ENCODE measurements around the gene CNEP1R1. TPM values are rescaled to one million over a fixed set of nuclear protein-coding genes. Genes with fewer than 3 reads are reported as not detected.

Gene CNEP1R1
- total RNA-seq, 1 experiment from 2014 or later, result 12.2 TPM

- Histone ChIP-seq H3K79me2 (ENCODE audit: low read depth) (no peaks in the 10 kb centered on the region), H3K4me2 (no peak overlapping the region), H4K20me1 (ENCODE audit: insufficient read depth) (no peaks in the 10 kb centered on the region), H3K9me2 (ENCODE audit: insufficient read depth) (no peaks in the 10 kb centered on the region), H3F3A (ENCODE audit: insufficient read depth, low read depth) (no peaks in the 10 kb centered on the region), H3K27me3 (ENCODE audit: insufficient read depth, low read depth) (no peaks in the 10 kb centered on the region), H3K4me1 (replicated peaks; ENCODE audit: insufficient read depth) (no peaks in the 10 kb centered on the region), H3K9me3 (ENCODE audit: insufficient read depth, low read depth) (no peaks in the 10 kb centered on the region), H3K36me3 (ENCODE audit: low read depth) (no peaks in the 10 kb centered on the region), H3K27ac (no peak overlapping the region), H2AFZ (no peak overlapping the region), H3K4me3 (no peak overlapping the region)
- intact Hi-C loops (cut with micrococcal nuclease; ENCODE audit: unreplicated experiment), result no loop called here
- no TSS peak for BruUV-seq (replicated peaks)
- no peak for DNase-seq
- TF ChIP-seq CTCF (conservative IDR thresholded peaks at IDR 0.05) (no peak), EZH2 (IDR thresholded peaks at IDR 0.05; ENCODE audit: low read depth) (no peak)
- POLR2A ChIA-PET (ENCODE audit: unreplicated experiment), result no interaction called here
- CTCF ChIA-PET, result no interaction called here
Observed at GRCh38 chr16:50058091-50058771, 33.2 kb downstream of the CNEP1R1 start.

GRCh38 chr16:50059111-50059510, 34.1 kb downstream of the CNEP1R1 start:
- no peak for DNase-seq
- H2AFZ ChIP-seq, result no peak overlapping the region
- no peaks in the 10 kb centered on the region for H3K27me3 ChIP-seq (ENCODE audit: insufficient read depth, low read depth)
- H3K4me2 ChIP-seq, result no peak overlapping the region
- H3K4me3 ChIP-seq, result no peak overlapping the region
- TF ChIP-seq CTCF (conservative IDR thresholded peaks at IDR 0.05), result no peak
- no peak for TF ChIP-seq EZH2 (IDR thresholded peaks at IDR 0.05; ENCODE audit: low read depth)
- no peaks in the 10 kb centered on the region for H3F3A ChIP-seq (ENCODE audit: insufficient read depth, low read depth)
- no TSS peak for BruUV-seq (replicated peaks)
- no peaks in the 10 kb centered on the region for H3K9me3 ChIP-seq (ENCODE audit: insufficient read depth, low read depth)
- H3K27ac ChIP-seq, result no peak overlapping the region
- H3K36me3 ChIP-seq (ENCODE audit: low read depth), result no peaks in the 10 kb centered on the region
- ChIA-PET POLR2A (ENCODE audit: unreplicated experiment) (no interaction called here), CTCF (interaction anchor here (0.7 kb wide), 1 partner anchor 34 kb away, joined by 3 read pairs; the partner anchor contains the start of gene CNEP1R1)
- intact Hi-C loops (cut with micrococcal nuclease; ENCODE audit: unreplicated experiment), result no loop called here
- no peaks in the 10 kb centered on the region for H4K20me1 ChIP-seq (ENCODE audit: insufficient read depth)
- no peaks in the 10 kb centered on the region for H3K79me2 ChIP-seq (ENCODE audit: low read depth)
- no peaks in the 10 kb centered on the region for H3K4me1 ChIP-seq (replicated peaks; ENCODE audit: insufficient read depth)
- H3K9me2 ChIP-seq (ENCODE audit: insufficient read depth), result no peaks in the 10 kb centered on the region

- Histone ChIP-seq H3F3A (ENCODE audit: insufficient read depth, low read depth) (no peaks in the 10 kb centered on the region), H3K79me2 (ENCODE audit: low read depth) (no peaks in the 10 kb centered on the region), H3K4me1 (replicated peaks; ENCODE audit: insufficient read depth) (no peaks in the 10 kb centered on the region), H3K27me3 (ENCODE audit: insufficient read depth, low read depth) (no peaks in the 10 kb centered on the region), H3K27ac (no peak overlapping the region), H3K9me3 (ENCODE audit: insufficient read depth, low read depth) (no peaks in the 10 kb centered on the region), H3K36me3 (ENCODE audit: low read depth) (no peaks in the 10 kb centered on the region), H3K4me2 (no peak overlapping the region), H4K20me1 (ENCODE audit: insufficient read depth) (no peaks in the 10 kb centered on the region), H3K9me2 (ENCODE audit: insufficient read depth) (no peaks in the 10 kb centered on the region), H3K4me3 (no peak overlapping the region), H2AFZ (no peak overlapping the region)
- POLR2A ChIA-PET (ENCODE audit: unreplicated experiment), result no interaction called here
- TF ChIP-seq CTCF (conservative IDR thresholded peaks at IDR 0.05) (no peak), EZH2 (IDR thresholded peaks at IDR 0.05; ENCODE audit: low read depth) (no peak)
- intact Hi-C loops (cut with micrococcal nuclease; ENCODE audit: unreplicated experiment), result no loop called here
- BruUV-seq (replicated peaks), result no TSS peak
- no peak for DNase-seq
- CTCF ChIA-PET, result interaction anchor here (0.7 kb wide), 1 partner anchor 35 kb away, joined by 3 read pairs; the partner anchor contains the start of gene CNEP1R1
Observed at GRCh38 chr16:50059669-50060068, 34.6 kb downstream of the CNEP1R1 start.
